Left ventricle myocardium inferior (tissue), 1 donor: ENCODE measurements around the gene ZNF628. TPM values are rescaled to one million over a fixed set of nuclear protein-coding genes. Genes with fewer than 3 reads are reported as not detected.
A peak's percentile ranks its signal among the peaks of the same experiment; 100 is the strongest.

Source experiments
- DNase-seq: peaks from one replicate; pipeline ENCODE4 v3.0.0-alpha.2; 2020
- H3K27ac ChIP-seq: fragments of 200-600 bp; replicated peaks from 2 replicates; pipeline ENCODE4 v1.8.0; 2021
- H3K27me3 ChIP-seq: fragments of 200-600 bp; 2 replicates; pipeline ENCODE4 v1.8.0; 2021; ENCODE audit warnings: low read depth
- H3K36me3 ChIP-seq: fragments of 200-600 bp; 2 replicates; pipeline ENCODE4 v1.8.0; 2021
- H3K4me1 ChIP-seq: fragments of 200-600 bp; 2 replicates; pipeline ENCODE4 v1.8.0; 2021
- H3K4me3 ChIP-seq: fragments of 200-600 bp; 2 replicates; pipeline ENCODE4 v1.8.0; 2021; ENCODE audit warnings: mild to moderate bottlenecking, moderate library complexity
- H3K9me3 ChIP-seq: fragments of 200-600 bp; replicated peaks from 2 replicates; pipeline ENCODE4 v1.8.0; 2021
- intact Hi-C: fragments of 100-400 bp; cut with micrococcal nuclease; formaldehyde crosslinking; loops from one replicate; pipeline ENCODE4 v1.11.0; 2022
- total RNA-seq: library from RNA; stranded (reverse); fragmentation: NEBNext Ultra II Directional; extraction: Animal tissue kit (Norgen Biotek cat#: 25700); gene quantifications from one replicate; pipeline ENCODE4 v1.2.1, GENCODE V29; 2021
- TF ChIP-seq, protein P1 (sequence below): fragments of 200-600 bp; IDR thresholded peaks from 2 replicates; pipeline ENCODE4 v1.8.0; 2021; ENCODE audit warnings: antibody characterized with exemption, mild to moderate bottlenecking, borderline replicate concordance
- donor health status: DM: no; HTN: yes; CAD: no; lungs with severe emphysema.

Gene ZNF628
- total RNA-seq, 1 donor from 2014 or later, result 5.4 TPM

DNA sequence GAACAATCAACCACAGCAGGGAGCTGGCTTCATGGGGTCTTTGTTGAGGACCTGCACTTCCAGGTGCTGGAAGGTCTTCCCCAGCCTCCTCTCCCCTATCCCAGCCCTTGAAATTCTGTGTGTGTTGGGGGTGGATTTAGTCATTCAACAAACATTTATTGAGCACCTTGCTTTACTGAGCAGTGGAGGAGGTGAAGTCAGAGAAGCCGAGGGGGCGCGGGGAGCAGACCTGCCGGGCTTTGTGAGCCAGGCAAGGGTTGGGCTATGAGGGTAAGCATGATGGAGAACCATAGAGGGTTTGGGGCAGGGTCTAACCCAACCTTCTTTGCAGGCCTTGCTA is 8.4 kb upstream of the ZNF628 start:
- Histone ChIP-seq H3K4me1 (peaks cover 9% of the 10 kb centered on the region), H3K27ac (no peak overlapping the region), H3K27me3 (no peaks in the 10 kb centered on the region), H3K9me3 (no peaks in the 10 kb centered on the region), H3K4me3 (no peak overlapping the region), H3K36me3 (no peaks in the 10 kb centered on the region)
- DNase-seq, result no peak
- intact Hi-C loops, result loop anchor here (2.0 kb wide), 1 partner anchor 37 kb away; no protein-coding TSS in a partner anchor
- TF ChIP-seq, protein P1, sequence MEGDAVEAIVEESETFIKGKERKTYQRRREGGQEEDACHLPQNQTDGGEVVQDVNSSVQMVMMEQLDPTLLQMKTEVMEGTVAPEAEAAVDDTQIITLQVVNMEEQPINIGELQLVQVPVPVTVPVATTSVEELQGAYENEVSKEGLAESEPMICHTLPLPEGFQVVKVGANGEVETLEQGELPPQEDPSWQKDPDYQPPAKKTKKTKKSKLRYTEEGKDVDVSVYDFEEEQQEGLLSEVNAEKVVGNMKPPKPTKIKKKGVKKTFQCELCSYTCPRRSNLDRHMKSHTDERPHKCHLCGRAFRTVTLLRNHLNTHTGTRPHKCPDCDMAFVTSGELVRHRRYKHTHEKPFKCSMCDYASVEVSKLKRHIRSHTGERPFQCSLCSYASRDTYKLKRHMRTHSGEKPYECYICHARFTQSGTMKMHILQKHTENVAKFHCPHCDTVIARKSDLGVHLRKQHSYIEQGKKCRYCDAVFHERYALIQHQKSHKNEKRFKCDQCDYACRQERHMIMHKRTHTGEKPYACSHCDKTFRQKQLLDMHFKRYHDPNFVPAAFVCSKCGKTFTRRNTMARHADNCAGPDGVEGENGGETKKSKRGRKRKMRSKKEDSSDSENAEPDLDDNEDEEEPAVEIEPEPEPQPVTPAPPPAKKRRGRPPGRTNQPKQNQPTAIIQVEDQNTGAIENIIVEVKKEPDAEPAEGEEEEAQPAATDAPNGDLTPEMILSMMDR, result no peak

DNA sequence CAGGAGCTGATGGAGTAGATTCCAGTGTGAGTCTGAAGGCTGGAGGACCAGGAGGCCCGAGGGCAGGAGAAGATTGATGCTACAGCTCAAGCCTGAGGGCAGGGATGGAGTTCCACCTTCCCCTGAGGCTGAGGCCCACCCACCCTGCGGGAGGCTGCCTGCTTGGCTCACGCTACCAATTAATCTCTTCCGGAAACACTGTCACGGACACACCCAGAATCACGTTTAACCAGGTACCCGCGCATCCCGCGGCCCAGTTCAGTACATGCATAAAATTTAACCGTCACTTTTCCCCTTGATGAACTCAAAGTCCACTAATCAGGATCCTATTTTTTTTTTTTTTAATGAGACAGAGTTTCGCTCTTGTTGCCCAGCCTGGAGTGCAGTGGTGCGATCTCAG is 5.2 kb upstream of the ZNF628 start:
- Histone ChIP-seq H3K36me3 (no peaks in the 10 kb centered on the region), H3K4me1 (peaks cover 15% of the 10 kb centered on the region), H3K9me3 (no peaks in the 10 kb centered on the region), H3K4me3 (no peak overlapping the region), H3K27me3 (no peaks in the 10 kb centered on the region), H3K27ac (no peak overlapping the region)
- intact Hi-C loops, result no loop called here
- DNase-seq, result no peak
- TF ChIP-seq, protein P1, result no peak

DNA sequence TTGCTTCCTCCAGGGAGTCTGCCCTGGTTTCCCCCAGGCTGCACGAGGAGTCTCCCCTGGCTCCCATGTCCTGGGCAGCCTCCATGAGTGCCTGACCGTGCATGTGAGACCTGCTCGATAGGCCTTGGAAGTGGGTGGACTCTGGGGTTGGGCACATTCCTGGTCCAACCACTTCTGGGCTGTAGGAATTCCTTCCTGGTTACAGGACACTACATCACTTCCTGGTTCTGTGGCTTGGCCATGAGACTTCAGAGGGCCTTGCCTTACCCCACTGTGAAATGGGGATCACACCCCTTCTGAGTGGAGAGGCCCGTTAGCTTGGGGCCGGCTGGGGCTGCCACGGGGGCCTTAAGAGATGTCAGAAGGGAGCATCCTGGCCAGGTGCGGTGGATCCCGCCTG is 4.0 kb upstream of the ZNF628 start:
- Histone ChIP-seq H3K9me3 (no peaks in the 10 kb centered on the region), H3K27ac (no peak overlapping the region), H3K4me1 (peaks cover 21% of the 10 kb centered on the region), H3K27me3 (no peaks in the 10 kb centered on the region), H3K36me3 (no peaks in the 10 kb centered on the region), H3K4me3 (no peak overlapping the region)
- DNase-seq, result no peak
- TF ChIP-seq, protein P1, result no peak
- intact Hi-C loops, result no loop called here

DNA sequence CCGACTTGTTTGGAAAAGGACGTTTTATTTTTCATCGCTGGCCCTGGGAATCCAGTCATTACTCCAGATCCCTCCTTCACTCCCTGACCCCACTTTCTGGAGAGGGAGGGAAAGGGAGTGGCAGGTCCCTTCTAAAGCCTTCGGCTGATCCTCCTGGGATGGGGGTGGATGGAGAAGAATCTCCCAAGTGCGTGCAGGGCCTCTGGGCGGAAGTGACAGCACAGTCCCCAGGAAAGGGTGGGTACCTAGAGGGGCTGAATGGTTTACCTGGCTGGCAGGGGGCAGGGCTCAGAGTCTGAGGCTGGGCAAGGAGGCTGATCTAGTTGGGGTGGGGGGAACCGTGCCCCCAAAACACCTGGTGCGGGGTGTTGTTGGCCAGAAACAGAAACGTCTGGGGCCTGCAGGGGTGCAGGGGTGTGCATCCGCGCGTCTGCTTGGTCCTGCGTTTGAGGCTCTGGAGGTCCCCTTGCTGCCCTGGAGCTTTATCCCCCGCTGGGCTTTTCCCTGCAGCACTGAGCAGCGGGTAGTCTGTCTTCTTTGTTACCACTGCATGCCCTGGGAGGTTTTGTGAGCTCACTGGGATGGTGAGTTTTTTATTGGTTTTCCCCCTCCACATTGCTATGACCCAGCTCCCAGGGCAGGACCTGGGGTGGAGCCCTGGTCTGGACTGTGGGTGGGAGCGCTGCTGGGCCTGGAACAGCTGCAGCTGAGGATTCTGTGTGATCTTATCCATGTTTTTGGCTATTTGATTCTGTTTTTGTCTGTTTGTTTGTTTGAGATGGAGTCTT is 3.0 kb upstream of the ZNF628 start:
- no peak overlapping the region for H3K4me3 ChIP-seq
- H3K9me3 ChIP-seq, result no peaks in the 10 kb centered on the region
- H3K27ac ChIP-seq, result peak overlapping the region; percentile 36
- no peaks in the 10 kb centered on the region for H3K36me3 ChIP-seq
- intact Hi-C loops, result no loop called here
- TF ChIP-seq, protein P1, result no peak
- H3K4me1 ChIP-seq, result peaks cover 22% of the 10 kb centered on the region
- no peaks in the 10 kb centered on the region for H3K27me3 ChIP-seq
- DNase-seq, result no peak

DNA sequence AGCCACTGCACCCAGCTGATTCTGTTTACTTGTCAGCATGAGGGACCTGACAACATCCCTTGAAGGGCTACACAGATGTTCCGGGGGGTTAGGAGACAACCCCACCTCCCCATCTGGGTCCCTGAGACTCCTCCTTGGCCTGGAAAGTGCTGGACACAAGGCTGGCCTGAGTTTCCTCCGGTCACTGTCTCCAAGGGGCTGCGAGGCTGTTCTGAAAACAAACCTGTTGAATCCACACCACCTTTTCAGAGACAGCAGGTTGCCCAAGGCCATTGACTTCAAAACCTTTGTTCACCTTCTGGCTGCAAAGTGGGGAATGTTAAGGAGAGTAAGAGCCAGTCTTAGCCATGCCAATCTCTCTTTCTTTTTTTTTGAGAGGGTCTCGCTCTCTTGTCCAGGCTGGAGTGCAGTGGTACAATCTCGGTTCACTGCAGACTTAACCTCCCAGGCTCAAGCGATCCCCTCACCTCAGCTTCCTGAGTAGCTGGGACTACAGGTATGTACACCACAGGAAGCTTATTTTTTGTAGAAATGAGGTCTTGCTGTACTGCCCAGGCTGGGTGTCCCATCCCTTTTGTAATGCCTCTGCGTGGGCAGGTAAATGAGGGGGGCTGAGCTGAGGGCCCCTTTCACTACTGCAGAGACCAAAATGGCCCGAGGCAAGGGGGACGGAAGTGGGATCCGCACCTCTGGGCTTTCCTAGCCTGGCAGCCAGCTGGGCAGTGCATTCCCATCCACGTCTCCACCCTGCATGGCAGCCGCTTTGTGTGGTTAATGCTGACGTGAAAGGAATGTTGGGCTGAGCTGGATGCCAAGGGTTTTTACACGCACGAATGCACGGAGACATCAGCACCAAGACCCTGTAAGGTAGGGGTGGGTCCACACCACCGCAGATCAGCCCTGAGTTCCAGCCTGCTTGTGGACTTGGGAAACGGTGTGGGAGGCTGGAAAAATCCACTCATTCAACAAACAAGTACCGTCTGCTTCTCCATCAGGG is 1.9 kb upstream of the ZNF628 start:
- no peak overlapping the region for H3K27ac ChIP-seq
- intact Hi-C loops, result no loop called here
- DNase-seq, result no peak
- H3K4me3 ChIP-seq, result no peak overlapping the region
- H3K9me3 ChIP-seq, result no peaks in the 10 kb centered on the region
- TF ChIP-seq, protein P1, result no peak
- no peaks in the 10 kb centered on the region for H3K36me3 ChIP-seq
- H3K27me3 ChIP-seq, result no peaks in the 10 kb centered on the region
- H3K4me1 ChIP-seq, result peaks cover 30% of the 10 kb centered on the region
